MCF 10A (cell line): ENCODE results near the gene KARS1. TPM values are rescaled to one million over a fixed set of nuclear protein-coding genes. Genes with fewer than 3 reads are reported as not detected.

Source experiments
- Bru-seq: library from RNA; stranded (reverse); fragments of 400-500 nt; gene quantifications from one replicate; lab custom pipeline; 2021; lab: Mats Ljungman, UMichigan
- BruChase-seq, 2 experiments: library from RNA; stranded (reverse); fragments of 400-500 nt; gene quantifications; one replicate each; lab custom pipeline; 2021; lab: Mats Ljungman, UMichigan
- BruUV-seq: library from RNA; stranded (reverse); fragments of 400-500 nt; replicated peaks from 2 replicates; lab custom pipeline; 2021; lab: Mats Ljungman, UMichigan
- CTCF ChIA-PET: fragments of 300-600 bp; sonication (Branson Sonifier 250); formaldehyde crosslinking; extraction: SDS; loops from one replicate; lab custom pipeline; 2021; ENCODE audit warnings: antibody characterized with exemption, inconsistent platforms; lab: Yijun Ruan, JAX
- POLR2A ChIA-PET: fragments of 300-600, 350-650 bp; sonication (Branson Sonifier 250); formaldehyde crosslinking; extraction: SDS; loops from one replicate; lab custom pipeline; 2020; ENCODE audit warnings: antibody characterized with exemption, inconsistent platforms; lab: Yijun Ruan, JAX
- DNase-seq: peaks from one replicate; pipeline ENCODE4 v3.0.0-alpha.2; 2018; ENCODE audit not compliant: unreplicated experiment
- H3K27ac Mint-ChIP-seq: one replicate; pipeline ENCODE4 v1.8.0; 2022; ENCODE audit warnings: mild to moderate bottlenecking, low read depth, mixed read lengths; ENCODE audit not compliant: unreplicated experiment
- H3K27me3 Mint-ChIP-seq: one replicate; pipeline ENCODE4 v1.8.0; 2022; ENCODE audit warnings: mixed read lengths; ENCODE audit not compliant: insufficient read depth, unreplicated experiment
- H3K36me3 Mint-ChIP-seq: one replicate; pipeline ENCODE4 v1.8.0; 2022; ENCODE audit warnings: mild to moderate bottlenecking, moderate library complexity, mixed read lengths; ENCODE audit not compliant: insufficient read depth, unreplicated experiment
- H3K4me1 Mint-ChIP-seq: one replicate; pipeline ENCODE4 v1.8.0; 2022; ENCODE audit warnings: mixed read lengths; ENCODE audit not compliant: insufficient read depth, unreplicated experiment
- H3K4me3 Mint-ChIP-seq: one replicate; pipeline ENCODE4 v1.8.0; 2022; ENCODE audit warnings: mild to moderate bottlenecking, moderate library complexity, mixed read lengths; ENCODE audit not compliant: unreplicated experiment
- H3K9me3 Mint-ChIP-seq: one replicate; pipeline ENCODE4 v1.8.0; 2022; ENCODE audit warnings: mixed read lengths; ENCODE audit not compliant: unreplicated experiment
- CTCF ChIP-seq: fragments of 200-600 bp; IDR thresholded peaks from one replicate; pipeline ENCODE4 v1.8.0; 2022; ENCODE audit warnings: antibody characterized with exemption, mild to moderate bottlenecking; ENCODE audit not compliant: unreplicated experiment
- intact Hi-C: fragments of 100-400 bp; cut with micrococcal nuclease; formaldehyde crosslinking; loops from 2 replicates; pipeline ENCODE4 v1.14.1; 2022
- long read RNA-seq: library from polyadenylated mRNA; stranded (forward); transcript quantifications from one replicate; pipeline ENCODE4 v2.0.0, GENCODE V29; 2022
- total RNA-seq: library from RNA; stranded (reverse); gene quantifications from 2 replicates; pipeline ENCODE4 v1.2.3, GENCODE V29; 2022

The KARS1 gene
- total RNA-seq (213 and 219 TPM in 2 replicates), Bru-seq, nascent RNA (percentile 89 among the genes with signal in this experiment), BruChase-seq, experiment 1, labeled RNA remaining after a 6-hour chase (percentile 95 among the genes with signal in this experiment), BruChase-seq, experiment 2, labeled RNA remaining after a 2-hour chase (percentile 85 among the genes with signal in this experiment)
- long read RNA-seq, transcript KARS-211 (2 exons, 589 nt): minor isoform, 153 of 504 reads
- long read RNA-seq, transcript KARS-201 (14 exons, 2,005 nt): major isoform, 247 of 504 reads
- long read RNA-seq, transcript KARS-202 (15 exons, 2,421 nt): minor isoform, 63 of 504 reads
- long read RNA-seq, partial matches to known transcripts: 15 of 504 reads
- long read RNA-seq, other reads (novel, unspliced or antisense): 24 of 504 reads

GRCh38 chr16:75647492-75648264, at the start of gene KARS1, which contains the start of gene TERF2IP:
Gene KARS1 (minus strand): TSS chr16:75647665. CDS start chr16:75647639, 26 bp downstream.
Gene TERF2IP (plus strand): TSS chr16:75647773. CDS start chr16:75647883, 110 bp downstream.
- Mint-ChIP-seq H3K4me1 (peaks cover 33% of the 10 kb centered on the region), H3K36me3 (peaks cover 58% of the 10 kb centered on the region), H3K4me3 (peak within 1 kb of the TSS; percentile 76), H3K9me3 (no peaks in the 10 kb centered on the region), H3K27ac (peak within 1 kb of the TSS; percentile 98), H3K27me3 (no peaks in the 10 kb centered on the region)
- BruUV-seq: TSS peak; percentile 36
- peak; percentile 92 for DNase-seq
- POLR2A ChIA-PET: interaction anchor here (0.5 to 5.7 kb wide), 42 partner anchors 9 to 1630 kb away, joined by 3 to 76 read pairs (median 4); partner anchors contain the start of genes ADAT1, CFDP1, CPHXL2 and GABARAPL2
- TF ChIP-seq CTCF: no peak
- CTCF ChIA-PET: interaction anchor here (0.6 to 10.6 kb wide), 6 partner anchors 11 to 1525 kb away, joined by 3 to 67 read pairs (median 4); no protein-coding TSS in a partner anchor
- intact Hi-C loops: loop anchor here (1.0 to 2.0 kb wide), 2 partner anchors 107 to 117 kb away; no protein-coding TSS in a partner anchor

GRCh38 chr16:75695708-75696107, 48.2 kb upstream of the KARS1 start:
- Mint-ChIP-seq H3K9me3 (no peaks in the 10 kb centered on the region), H3K4me3 (no peak overlapping the region)

GRCh38 chr16:75687361-75687760, 39.9 kb upstream of the KARS1 start:
- no peak for DNase-seq

More at GRCh38 chr16:75695708-75696107, 48.2 kb upstream of the KARS1 start:
- CTCF ChIA-PET: interaction anchor here (1.2 to 1.4 kb wide), 2 partner anchors 11 to 68 kb away, joined by 4 to 5 read pairs; no protein-coding TSS in a partner anchor
- H3K27me3 Mint-ChIP-seq: no peaks in the 10 kb centered on the region
- TF ChIP-seq CTCF: peak; percentile 6
- H3K36me3 Mint-ChIP-seq: no peaks in the 10 kb centered on the region
- intact Hi-C loops: no loop called here
- no peak overlapping the region for H3K27ac Mint-ChIP-seq
- no peaks in the 10 kb centered on the region for H3K4me1 Mint-ChIP-seq
- BruUV-seq: no TSS peak
- peak; percentile 18 for DNase-seq
- POLR2A ChIA-PET: no interaction called here

More at GRCh38 chr16:75687361-75687760, 39.9 kb upstream of the KARS1 start:
- Mint-ChIP-seq H3K4me3 (no peak overlapping the region), H3K9me3 (peaks cover 18% of the 10 kb centered on the region), H3K36me3 (no peaks in the 10 kb centered on the region), H3K27ac (no peak overlapping the region), H3K4me1 (no peaks in the 10 kb centered on the region), H3K27me3 (no peaks in the 10 kb centered on the region)
- CTCF ChIA-PET: interaction anchor here (0.7 kb wide), 1 partner anchor 530 kb away, joined by 4 read pairs; no protein-coding TSS in a partner anchor
- no TSS peak for BruUV-seq
- TF ChIP-seq CTCF: no peak
- intact Hi-C loops: no loop called here
- POLR2A ChIA-PET: no interaction called here
